Osteoblast (primary cell): ENCODE results near the gene MAGI1. TPM values are rescaled to one million over a fixed set of nuclear protein-coding genes. Genes with fewer than 3 reads are reported as not detected.

Source experiments
- DNase-seq: peaks from one replicate; pipeline ENCODE4 v3.0.0; 2011; ENCODE audit warnings: low spot score, mixed read lengths; ENCODE audit not compliant: insufficient read length; ENCODE audit errors: missing footprints
- H2AFZ ChIP-seq: 2 replicates; pipeline ENCODE4 v1.6.0; 2011; ENCODE audit warnings: mild to moderate bottlenecking, low read length
- H3K27ac ChIP-seq: 2 replicates; pipeline ENCODE4 v1.5.1; 2011; ENCODE audit warnings: mild to moderate bottlenecking, low read depth, low read length, moderate library complexity
- H3K27me3 ChIP-seq: 2 replicates; pipeline ENCODE4 v1.6.0; 2012; ENCODE audit warnings: mild to moderate bottlenecking, control low read depth, inconsistent platforms, low read length, moderate library complexity; ENCODE audit not compliant: insufficient read depth
- H3K36me3 ChIP-seq: 2 replicates; pipeline ENCODE4 v1.5.1; 2011; ENCODE audit warnings: mild to moderate bottlenecking, low read length, control low read depth, moderate library complexity; ENCODE audit not compliant: insufficient read depth
- H3K4me1 ChIP-seq: 2 replicates; pipeline ENCODE4 v1.5.1; 2011; ENCODE audit warnings: mild to moderate bottlenecking, low read length, control low read depth, moderate library complexity; ENCODE audit not compliant: insufficient read depth
- H3K4me2 ChIP-seq: 2 replicates; pipeline ENCODE4 v1.6.0; 2011; ENCODE audit warnings: mild to moderate bottlenecking, low read length; ENCODE audit not compliant: insufficient read depth
- H3K4me3 ChIP-seq: fragments of 200-600 bp; sonication (generic); 3 replicates; pipeline ENCODE4 v1.5.1; 2012; ENCODE audit warnings: mild to moderate bottlenecking, low read length, inconsistent platforms; ENCODE audit not compliant: insufficient read depth
- H3K79me2 ChIP-seq: 2 replicates; pipeline ENCODE4 v1.6.0; 2012; ENCODE audit warnings: mild to moderate bottlenecking, low read length, control low read depth, inconsistent platforms; ENCODE audit not compliant: insufficient read depth
- H3K9me3 ChIP-seq: 2 replicates; pipeline ENCODE4 v1.5.1; 2011; ENCODE audit warnings: low read depth, low read length, control low read depth
- H4K20me1 ChIP-seq: 2 replicates; pipeline ENCODE4 v1.6.0; 2012; ENCODE audit warnings: mild to moderate bottlenecking, low read length, control low read depth; ENCODE audit not compliant: insufficient read depth
- CTCF ChIP-seq: IDR thresholded peaks from 2 replicates; pipeline ENCODE4 v1.5.1; 2011; ENCODE audit warnings: mild to moderate bottlenecking, low read depth, low read length, moderate library complexity; ENCODE audit errors: extremely low read depth
- total RNA-seq: library from RNA; depleted of rRNA; stranded (reverse); fragments of >200 nt; gene quantifications from 2 replicates; pipeline ENCODE4 v1.2.3, GENCODE V29; 2012

Gene MAGI1
- total RNA-seq, 1 donor, result 66.6 TPM

GRCh38 chr3:65564483-65564882 is 474.2 kb downstream of the MAGI1 start:
- H3K4me2 ChIP-seq, result no peak overlapping the region
- no peaks in the 10 kb centered on the region for H3K9me3 ChIP-seq
- H3K36me3 ChIP-seq, result no peaks in the 10 kb centered on the region
- H3K79me2 ChIP-seq, result peaks cover 20% of the 10 kb centered on the region
- H3K4me1 ChIP-seq, result peaks cover 10% of the 10 kb centered on the region
- no peak for TF ChIP-seq CTCF
- H4K20me1 ChIP-seq, result peaks cover 41% of the 10 kb centered on the region
- no peaks in the 10 kb centered on the region for H3K27me3 ChIP-seq
- H3K27ac ChIP-seq, result no peak overlapping the region
- H2AFZ ChIP-seq, result no peak overlapping the region
- no peak for DNase-seq
- no peak overlapping the region for H3K4me3 ChIP-seq

DNA sequence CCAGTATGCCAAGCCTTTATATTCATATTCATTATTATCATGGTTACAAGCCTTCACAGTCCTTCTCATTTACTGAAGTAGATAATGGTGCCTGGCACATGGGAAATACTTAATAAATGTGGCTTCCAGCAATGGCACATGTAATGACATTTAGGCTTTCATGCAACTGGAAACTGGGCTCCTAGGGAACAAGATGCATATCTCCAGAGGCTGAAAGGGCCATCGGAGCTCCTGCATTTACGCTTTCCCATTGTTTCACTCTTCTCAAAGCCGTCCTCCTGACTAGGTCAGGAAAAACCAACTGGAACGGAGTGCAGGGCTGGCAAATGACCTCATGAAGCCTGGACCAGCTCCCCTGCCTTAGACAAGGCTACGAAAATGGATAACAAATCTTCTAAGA is 474.9 kb downstream of the MAGI1 start:
- DNase-seq, result no peak
- peaks cover 37% of the 10 kb centered on the region for H4K20me1 ChIP-seq
- H2AFZ ChIP-seq, result no peak overlapping the region
- H3K79me2 ChIP-seq, result peaks cover 20% of the 10 kb centered on the region
- no peaks in the 10 kb centered on the region for H3K9me3 ChIP-seq
- H3K4me2 ChIP-seq, result no peak overlapping the region
- no peaks in the 10 kb centered on the region for H3K36me3 ChIP-seq
- no peaks in the 10 kb centered on the region for H3K27me3 ChIP-seq
- H3K4me1 ChIP-seq, result peaks cover 7% of the 10 kb centered on the region
- no peak overlapping the region for H3K27ac ChIP-seq
- TF ChIP-seq CTCF, result no peak
- no peak overlapping the region for H3K4me3 ChIP-seq

- DNase-seq, result no peak
- Histone ChIP-seq H3K4me1 (no peaks in the 10 kb centered on the region), H3K4me2 (no peak overlapping the region), H3K79me2 (peaks cover 28% of the 10 kb centered on the region), H4K20me1 (peaks cover 29% of the 10 kb centered on the region), H3K9me3 (no peaks in the 10 kb centered on the region), H3K27me3 (no peaks in the 10 kb centered on the region), H3K36me3 (no peaks in the 10 kb centered on the region), H3K4me3 (no peak overlapping the region), H3K27ac (no peak overlapping the region), H2AFZ (no peak overlapping the region)
- TF ChIP-seq CTCF, result no peak
These were observed 476.3 kb downstream of the MAGI1 start for GRCh38 chr3:65562447-65562846.

DNA sequence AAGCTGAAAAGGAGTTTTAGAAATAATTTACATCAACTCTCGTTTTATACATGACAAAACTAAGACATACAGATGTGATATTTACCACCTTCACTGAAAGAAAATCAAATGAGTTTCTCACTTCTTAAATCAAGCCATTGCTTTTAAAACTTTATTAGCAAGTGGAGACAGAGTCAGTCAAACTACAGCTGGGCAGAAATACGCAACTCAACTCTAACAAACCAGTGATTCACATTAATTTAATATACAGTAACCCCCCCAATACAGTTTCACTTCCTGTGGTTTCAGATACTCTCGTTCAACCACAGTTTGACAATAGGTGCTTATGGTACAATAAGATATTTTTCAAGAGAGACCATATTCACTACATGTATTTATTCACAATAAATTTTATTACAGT is 477.1 kb downstream of the MAGI1 start:
- H4K20me1 ChIP-seq, result peaks cover 38% of the 10 kb centered on the region

More for the DNA sequence above, 477.1 kb downstream of the MAGI1 start:
- Histone ChIP-seq H3K4me2 (no peak overlapping the region), H3K27ac (no peak overlapping the region), H3K4me3 (no peak overlapping the region), H3K36me3 (no peaks in the 10 kb centered on the region), H2AFZ (no peak overlapping the region), H3K27me3 (no peaks in the 10 kb centered on the region), H3K4me1 (no peaks in the 10 kb centered on the region), H3K79me2 (peaks cover 37% of the 10 kb centered on the region), H3K9me3 (no peaks in the 10 kb centered on the region)
- no peak for DNase-seq
- TF ChIP-seq CTCF, result no peak
